Tibial nerve (tissue), 4 donors: ENCODE results near the gene RGS3. TPM values are rescaled to one million over a fixed set of nuclear protein-coding genes. Genes with fewer than 3 reads are reported as not detected.

Experiments
- DNase-seq, 2 donors: peaks; one replicate each; pipeline ENCODE4 v3.0.0-alpha.2; 2019; ENCODE audit warnings: low spot score in 2 of 2
- H3K27ac ChIP-seq, 4 donors: fragments of 200-600 bp; sonication (generic) in 3 of 4; one replicate each; pipeline ENCODE4 v1.5.1; 2017 to 2019; ENCODE audit warnings: mild to moderate bottlenecking in 1 of 4
- H3K27me3 ChIP-seq, 2 donors: fragments of 200-600 bp; sonication (generic) in 1 of 2; one replicate each; pipeline versions ENCODE4 v1.5.1 to v1.6.0; 2017 to 2019
- H3K36me3 ChIP-seq, 3 donors: fragments of 200-600 bp; sonication (generic); one replicate each; pipeline ENCODE4 v1.5.1; 2018 to 2019
- H3K4me1 ChIP-seq, 4 donors: fragments of 200-600 bp; sonication (generic) in 3 of 4; one replicate each; pipeline ENCODE4 v1.5.1; 2017 to 2019
- H3K4me3 ChIP-seq, 4 donors: fragments of 200-600 bp; sonication (generic) in 3 of 4; one replicate each; pipeline ENCODE4 v1.5.1; 2017 to 2019; ENCODE audit warnings: mild to moderate bottlenecking in 1 of 4, moderate library complexity in 1 of 4
- H3K9me3 ChIP-seq, 4 donors: fragments of 200-600 bp; sonication (generic) in 3 of 4; one replicate each; pipeline ENCODE4 v1.5.1; 2017 to 2019
- CTCF ChIP-seq, 5 experiments: fragments of 200-600 bp in 3 of 5; fragments of 450-650 bp in 2 of 5; sonication (generic) in 3 of 5; IDR thresholded peaks; one replicate each; pipeline ENCODE4 v1.5.1; 2016 to 2019; ENCODE audit warnings: antibody characterized with exemption in 5 of 5, mild to moderate bottlenecking in 3 of 5, moderate library complexity in 2 of 5
- EP300 ChIP-seq, 2 donors: sonication (generic); formaldehyde crosslinking; IDR thresholded peaks; one replicate each; pipeline ENCODE4 v1.6.1; 2017; ENCODE audit warnings: antibody characterized with exemption in 2 of 2, mild to moderate bottlenecking in 1 of 2
- POLR2A ChIP-seq, 2 donors: fragments of 450-650 bp; IDR thresholded peaks; one replicate each; pipeline ENCODE4 v1.6.1; 2017; ENCODE audit warnings: antibody characterized with exemption in 2 of 2, mild to moderate bottlenecking in 2 of 2, moderate library complexity in 2 of 2
- WGBS, 2 donors: methylation state at CpG; one replicate each; pipeline ENCODE4 v1.1.5; 2018; 5-methylcytosine and 5-hydroxymethylcytosine counted together
- total RNA-seq, 4 donors: library from RNA; depleted of rRNA; stranded (reverse); fragments of >200 nt; gene quantifications; one replicate each; pipeline ENCODE4 v1.1.0, GENCODE V29; 2016

The RGS3 gene
- total RNA-seq, 4 donors from 2014 or later, result 18.0 to 45.9 (median 35.2) TPM

GRCh38 chr9:113614843-113615648, 151.5 kb downstream of the RGS3 start:
- H3K9me3 ChIP-seq, result no peaks in the 10 kb centered on the region
- no peaks in the 10 kb centered on the region for H3K36me3 ChIP-seq
- TF ChIP-seq EP300 (IDR thresholded peaks at IDR 0.05) (peak in 1 of 2 donors; percentile 75), POLR2A (IDR thresholded peaks at IDR 0.05) (no peak), CTCF (IDR thresholded peaks at IDR 0.05) (no peak)
- WGBS, 2 donors, result 2 to 14% methylated on average over 14 of the region's 14 CpGs
- DNase-seq, result peak; percentile 45 to 68
- peaks cover 0 to 78% (median 25%) of the 10 kb centered on the region in 4 donors for H3K4me1 ChIP-seq
- H3K27ac ChIP-seq, result peak overlapping the region; percentile 22 to 89 (median 69)
- no peak overlapping the region for H3K4me3 ChIP-seq
- no peaks in the 10 kb centered on the region for H3K27me3 ChIP-seq

GRCh38 chr9:113616116-113616515, 152.6 kb downstream of the RGS3 start:
- no peak for DNase-seq
- TF ChIP-seq CTCF (IDR thresholded peaks at IDR 0.05), result no peak
- no peak for TF ChIP-seq POLR2A (IDR thresholded peaks at IDR 0.05)
- no peak for TF ChIP-seq EP300 (IDR thresholded peaks at IDR 0.05)
- Histone ChIP-seq H3K27ac (peak overlapping the region in 3 of 4 donors; percentile 51 to 89 (median 87)), H3K4me3 (no peak overlapping the region), H3K9me3 (no peaks in the 10 kb centered on the region), H3K36me3 (no peaks in the 10 kb centered on the region), H3K27me3 (no peaks in the 10 kb centered on the region), H3K4me1 (peaks cover 0 to 78% (median 30%) of the 10 kb centered on the region in 4 donors)
- WGBS, 2 donors, result 56 to 65% methylated on average over 10 to 14 of the region's 14 CpGs

GRCh38 chr9:113616621-113617496, 153.3 kb downstream of the RGS3 start:
- peaks cover 0 to 81% (median 36%) of the 10 kb centered on the region in 4 donors for H3K4me1 ChIP-seq
- DNase-seq, result no peak
- 78 to 79% methylated on average over 13 to 16 of the region's 16 CpGs for WGBS, 2 donors

GRCh38 chr9:113617550-113617949, 154.0 kb downstream of the RGS3 start:
- peaks cover 0 to 81% (median 37%) of the 10 kb centered on the region in 4 donors for H3K4me1 ChIP-seq
- TF ChIP-seq POLR2A (IDR thresholded peaks at IDR 0.05), result no peak
- no peak for TF ChIP-seq EP300 (IDR thresholded peaks at IDR 0.05)
- no peak for TF ChIP-seq CTCF (IDR thresholded peaks at IDR 0.05)
- no peak overlapping the region for H3K4me3 ChIP-seq
- H3K27me3 ChIP-seq, result no peaks in the 10 kb centered on the region
- no peaks in the 10 kb centered on the region for H3K36me3 ChIP-seq
- WGBS, 2 donors, result 68 to 69% methylated on average over 6 of the region's 6 CpGs
- H3K27ac ChIP-seq, result peak overlapping the region in 2 of 4 donors; percentile 50 to 87
- H3K9me3 ChIP-seq, result no peaks in the 10 kb centered on the region
- DNase-seq, result no peak

More at GRCh38 chr9:113616621-113617496, 153.3 kb downstream of the RGS3 start:
- Histone ChIP-seq H3K36me3 (no peaks in the 10 kb centered on the region), H3K27ac (peak overlapping the region in 2 of 4 donors; percentile 87 to 89), H3K27me3 (no peaks in the 10 kb centered on the region), H3K9me3 (no peaks in the 10 kb centered on the region), H3K4me3 (no peak overlapping the region)
- TF ChIP-seq EP300 (IDR thresholded peaks at IDR 0.05), result no peak
- TF ChIP-seq POLR2A (IDR thresholded peaks at IDR 0.05), result no peak
- no peak for TF ChIP-seq CTCF (IDR thresholded peaks at IDR 0.05)
